Right cardiac atrium (tissue), 5 donors: ENCODE data around the gene RBKS. TPM values are rescaled to one million over a fixed set of nuclear protein-coding genes. Genes with fewer than 3 reads are reported as not detected.

Experiments used
- ATAC-seq, 2 donors: fragments of 200-7000 bp; cut with Tn5 transposase; one replicate each; pipeline versions ENCODE4 v1.8.0 to v1.9.1; 2020; ENCODE audit warnings: moderate library complexity in 2 of 2, mild to moderate bottlenecking in 1 of 2
- DNase-seq, 3 donors: peaks; one replicate each; pipeline ENCODE4 v3.0.0-alpha.2; 2020
- H3K27ac ChIP-seq: one replicate; pipeline ENCODE4 v1.5.1; 2013; ENCODE audit warnings: mild to moderate bottlenecking, low read length, control low read depth, moderate library complexity
- H3K27me3 ChIP-seq: one replicate; pipeline ENCODE4 v1.6.1; 2013; ENCODE audit not compliant: control insufficient read depth, insufficient read depth
- H3K4me1 ChIP-seq: one replicate; pipeline ENCODE4 v1.6.1; 2013; ENCODE audit warnings: low read length; ENCODE audit not compliant: control insufficient read depth, insufficient read depth
- H3K4me3 ChIP-seq: one replicate; pipeline ENCODE4 v1.5.1; 2013; ENCODE audit warnings: low read length, control low read depth
- H3K9me3 ChIP-seq: one replicate; pipeline ENCODE4 v1.6.1; 2013; ENCODE audit warnings: low read length; ENCODE audit not compliant: control insufficient read depth
- WGBS: extraction: QIAGEN DNeasy Blood & Tissue Kit; methylation state at CpG from one replicate; pipeline ENCODE4 v1.1.7; 2013; 5-methylcytosine and 5-hydroxymethylcytosine counted together
- intact Hi-C, 4 donors: fragments of 100-400 bp; cut with DNase I; formaldehyde crosslinking; loops; one replicate each; pipeline versions ENCODE4 v1.11.0 to v1.14.0; 2022 to 2023
- polyA plus RNA-seq: library from polyadenylated mRNA; stranded (reverse); fragments of 200-250 nt; gene quantifications from one replicate; pipeline ENCODE4 v1.2.3, GENCODE V29; 2013
- total RNA-seq, 4 donors: library from RNA; stranded (reverse); fragmentation: NEBNext Ultra II Directional; extraction: Animal tissue kit (Norgen Biotek cat#: 25700); gene quantifications; one replicate each; pipeline ENCODE4 v1.2.1, GENCODE V29; 2021
- donor health status: healthy with polysubstance abuse.
- donor health status: DM: no; HTN: yes; CAD: no.
- donor health status: DM: no; HTN: no; CAD: no.
- donor health status: DM: no; HTN: yes; CAD: no; lungs with severe emphysema.
- donor health status: DM: yes; HTN: yes; CAD: no.

The RBKS gene
- total and polyA plus RNA-seq, 5 donors: 1.4 to 3.9 (median 2.6) TPM

DNA sequence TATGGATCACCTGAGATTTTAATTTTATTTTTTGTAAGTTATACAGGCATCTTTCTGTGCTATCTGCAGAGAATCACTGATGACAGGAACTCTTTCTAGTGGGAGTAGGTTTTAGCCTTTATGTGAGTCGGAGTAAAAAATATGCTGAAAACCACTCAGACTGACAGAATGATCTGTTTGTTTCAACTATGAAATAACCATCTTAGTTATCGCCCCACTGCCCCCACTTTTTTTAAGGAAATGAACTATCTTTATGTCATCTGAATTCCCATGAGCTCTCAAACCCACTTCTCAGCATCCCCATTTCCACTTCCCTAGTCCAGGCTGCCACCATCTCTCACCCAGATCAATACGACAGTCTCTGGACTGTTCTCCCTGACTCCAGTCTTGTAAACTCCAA, 79.7 kb downstream of the RBKS start:
- Histone ChIP-seq H3K4me3 (no peak overlapping the region), H3K9me3 (no peaks in the 10 kb centered on the region), H3K27me3 (no peaks in the 10 kb centered on the region), H3K4me1 (no peaks in the 10 kb centered on the region), H3K27ac (no peak overlapping the region)
- ATAC-seq (no peak), DNase-seq (no peak)
- 85% methylated on average over 3 of the region's 3 CpGs for WGBS
- intact Hi-C loops: loop anchor here in 1 of 4 donors (10.0 kb wide), 1 partner anchor 96 kb away; no protein-coding TSS in a partner anchor

DNA sequence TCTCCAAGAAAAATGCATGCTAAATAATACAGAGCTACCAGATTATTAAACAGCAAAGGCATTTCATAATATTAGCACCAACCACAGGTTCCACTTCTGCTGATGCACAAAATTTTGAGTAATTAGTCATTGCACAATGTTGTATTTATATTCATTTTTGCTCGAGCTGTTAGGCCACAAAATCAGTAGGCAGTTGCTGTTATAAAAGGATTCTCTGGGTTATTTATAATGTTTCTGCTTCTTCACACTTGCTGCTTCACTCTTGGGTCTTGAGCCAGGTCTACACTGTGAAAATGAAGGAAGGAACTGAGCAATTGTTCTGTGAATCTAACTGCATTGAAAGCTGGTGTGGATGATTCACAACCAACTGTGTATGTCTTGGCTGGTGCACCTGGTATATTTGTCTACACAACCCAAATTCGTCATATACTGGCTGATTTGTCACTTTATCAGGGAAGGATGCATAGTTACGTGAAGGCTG, 80.4 kb downstream of the RBKS start:
- Histone ChIP-seq H3K27ac (no peak overlapping the region), H3K4me1 (no peaks in the 10 kb centered on the region), H3K27me3 (no peaks in the 10 kb centered on the region), H3K4me3 (no peak overlapping the region), H3K9me3 (no peaks in the 10 kb centered on the region)
- DNase-seq (no peak), ATAC-seq (no peak)
- 62% methylated on average over 3 of the region's 3 CpGs for WGBS
- intact Hi-C loops: loop anchor here in 1 of 4 donors (10.0 kb wide), 1 partner anchor 95 kb away; no protein-coding TSS in a partner anchor

GRCh38 chr2:27808984-27809383, 81.2 kb downstream of the RBKS start:
- intact Hi-C loops: no loop called here
- WGBS: 91% methylated on average over 3 of the region's 3 CpGs

DNA sequence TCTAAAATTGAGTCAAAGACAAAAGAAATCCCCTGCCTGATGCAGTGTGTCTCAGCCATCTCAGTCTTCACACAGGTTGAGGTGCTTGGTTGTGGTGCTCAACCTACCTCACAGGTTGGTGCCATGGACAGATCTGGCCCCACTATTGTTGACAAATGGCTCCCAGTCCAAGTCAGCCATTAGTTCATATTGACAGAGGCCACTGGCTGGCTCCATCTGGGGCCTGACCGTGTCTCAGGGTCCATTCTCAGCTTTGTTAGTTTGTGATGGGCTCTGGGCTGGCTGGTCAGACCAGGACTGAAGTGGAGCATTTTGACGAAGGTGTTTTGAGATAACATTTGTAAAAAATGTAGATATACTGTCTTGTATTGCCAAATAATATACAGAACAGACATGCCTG, 81.8 kb downstream of the RBKS start:
- WGBS: 83% methylated on average over 2 of the region's 2 CpGs
- no peaks in the 10 kb centered on the region for H3K9me3 ChIP-seq
- H3K27ac ChIP-seq: no peak overlapping the region
- H3K4me3 ChIP-seq: no peak overlapping the region
- ATAC-seq: no peak
- no peak for DNase-seq
- intact Hi-C loops: no loop called here
- H3K27me3 ChIP-seq: no peaks in the 10 kb centered on the region
- no peaks in the 10 kb centered on the region for H3K4me1 ChIP-seq

More at GRCh38 chr2:27808984-27809383, 81.2 kb downstream of the RBKS start:
- ATAC-seq (peak; percentile 54 to 66), DNase-seq (no peak)
- Histone ChIP-seq H3K27ac (no peak overlapping the region), H3K9me3 (no peaks in the 10 kb centered on the region), H3K4me1 (no peaks in the 10 kb centered on the region), H3K27me3 (no peaks in the 10 kb centered on the region), H3K4me3 (no peak overlapping the region)

GRCh38 chr2:27807476-27807875, 82.7 kb downstream of the RBKS start:
- no peak overlapping the region for H3K4me3 ChIP-seq
- H3K9me3 ChIP-seq: no peaks in the 10 kb centered on the region
- H3K27me3 ChIP-seq: no peaks in the 10 kb centered on the region
- peak in 1 of 3 donors; percentile 59 for DNase-seq
- no peak overlapping the region for H3K27ac ChIP-seq
- 73% methylated on average over 4 of the region's 4 CpGs for WGBS
- peak in 1 of 2 donors; percentile 49 for ATAC-seq
- no peaks in the 10 kb centered on the region for H3K4me1 ChIP-seq
- intact Hi-C loops: no loop called here

DNA sequence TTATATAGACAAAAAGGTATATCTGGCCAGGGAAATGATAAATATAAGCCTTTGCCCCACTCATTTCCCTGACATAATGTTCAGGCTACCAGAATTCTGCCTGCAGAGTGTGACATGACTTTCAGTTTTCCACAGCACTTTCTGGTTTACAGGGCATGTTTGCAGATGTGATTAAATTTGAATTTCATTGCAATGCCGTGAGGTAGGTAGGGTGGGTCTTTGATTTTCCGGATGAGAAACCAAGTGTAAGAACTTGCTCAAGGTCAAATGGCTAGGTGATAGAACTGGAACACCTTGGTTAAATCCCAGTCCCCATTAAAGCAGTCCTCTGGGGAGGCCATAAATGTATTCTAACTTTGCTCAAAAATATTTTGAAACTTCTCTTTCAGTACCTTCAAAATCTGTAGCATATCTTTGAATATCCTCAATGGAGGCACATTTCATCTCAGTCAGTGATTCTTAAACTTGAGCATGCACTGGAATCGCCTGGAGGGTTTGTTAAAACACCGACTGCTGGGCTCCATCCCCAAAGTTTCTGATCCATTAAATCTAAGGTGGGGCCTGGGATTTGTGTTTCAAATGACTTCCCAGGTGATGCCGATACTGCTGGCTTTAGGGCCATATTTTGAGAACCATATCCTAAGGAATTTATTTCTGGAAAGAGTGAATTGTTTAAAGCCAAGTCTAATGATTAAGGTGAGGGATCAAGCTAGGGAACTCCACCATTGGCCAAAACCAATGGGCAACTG, 83.7 kb downstream of the RBKS start:
- Histone ChIP-seq H3K4me3 (no peak overlapping the region), H3K4me1 (no peaks in the 10 kb centered on the region), H3K27me3 (no peaks in the 10 kb centered on the region), H3K27ac (no peak overlapping the region), H3K9me3 (no peaks in the 10 kb centered on the region)
- intact Hi-C loops: no loop called here
- 93% methylated on average over 5 of the region's 5 CpGs for WGBS
- no peak for DNase-seq
- ATAC-seq: no peak

GRCh38 chr2:27805180-27805579, 85.0 kb downstream of the RBKS start:
- 75% methylated on average over 3 of the region's 3 CpGs for WGBS
- no peaks in the 10 kb centered on the region for H3K27me3 ChIP-seq
- no peaks in the 10 kb centered on the region for H3K9me3 ChIP-seq
- peaks cover 5% of the 10 kb centered on the region for H3K4me1 ChIP-seq
- intact Hi-C loops: no loop called here
- H3K4me3 ChIP-seq: no peak overlapping the region
- ATAC-seq (no peak), DNase-seq (no peak)
- no peak overlapping the region for H3K27ac ChIP-seq

DNA sequence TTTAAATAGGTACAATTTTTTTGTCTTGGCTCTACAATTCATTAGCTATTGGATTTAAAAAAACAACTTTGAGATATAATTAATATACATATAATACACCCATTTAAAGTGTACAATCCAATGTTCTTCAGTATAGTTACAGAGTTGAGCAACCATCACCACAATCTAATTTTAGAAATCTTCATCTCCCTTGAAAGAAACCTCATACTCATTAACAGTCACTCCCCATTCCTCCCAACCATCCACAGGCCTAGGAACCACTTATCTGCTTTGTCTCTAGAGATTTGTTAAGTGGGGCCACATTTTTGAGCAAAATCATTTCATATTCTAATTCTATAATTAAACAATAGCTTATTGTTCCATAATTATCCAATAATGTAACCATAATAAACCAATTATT, 86.0 kb downstream of the RBKS start:
- intact Hi-C loops: no loop called here
- no peak for DNase-seq
- Histone ChIP-seq H3K27ac (no peak overlapping the region), H3K9me3 (no peaks in the 10 kb centered on the region), H3K4me3 (no peak overlapping the region), H3K4me1 (peaks cover 5% of the 10 kb centered on the region), H3K27me3 (no peaks in the 10 kb centered on the region)
- no peak for ATAC-seq

- Histone ChIP-seq H3K27ac (no peak overlapping the region), H3K4me3 (no peak overlapping the region), H3K27me3 (no peaks in the 10 kb centered on the region), H3K9me3 (no peaks in the 10 kb centered on the region), H3K4me1 (peaks cover 7% of the 10 kb centered on the region)
- WGBS: 93% methylated on average over 2 of the region's 2 CpGs
- DNase-seq: no peak
- no peak for ATAC-seq
- intact Hi-C loops: no loop called here
Observed at GRCh38 chr2:27803046-27803445, 87.1 kb downstream of the RBKS start.

GRCh38 chr2:27802547-27802946, 87.6 kb downstream of the RBKS start:
- Histone ChIP-seq H3K27me3 (no peaks in the 10 kb centered on the region), H3K9me3 (no peaks in the 10 kb centered on the region), H3K27ac (peak overlapping the region; percentile 61), H3K4me3 (no peak overlapping the region), H3K4me1 (peaks cover 9% of the 10 kb centered on the region)
- DNase-seq (peak in 1 of 3 donors; percentile 47), ATAC-seq (peak; percentile 50 to 68)
- WGBS: 77% methylated on average over 6 of the region's 6 CpGs
- intact Hi-C loops: no loop called here

DNA sequence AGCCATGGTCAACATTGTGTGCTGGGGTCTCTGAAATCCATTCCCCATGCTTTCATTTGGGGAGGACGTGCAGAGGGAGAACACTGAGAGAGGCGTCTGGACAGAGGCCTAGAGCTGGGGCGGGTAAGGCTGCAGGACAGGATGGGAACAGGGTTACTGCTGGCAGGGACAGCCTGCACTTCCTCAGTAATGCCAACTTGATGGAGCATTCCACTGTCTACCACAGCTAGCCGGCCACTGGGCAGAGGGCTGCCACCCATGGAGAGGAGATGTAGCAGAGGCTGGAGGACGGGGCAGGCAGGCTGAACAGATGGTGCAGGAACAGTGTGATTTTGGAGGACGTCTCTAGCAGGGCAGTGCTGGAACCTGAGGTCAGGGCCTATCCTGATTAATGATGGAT, 89.3 kb downstream of the RBKS start:
- intact Hi-C loops: no loop called here
- Histone ChIP-seq H3K27me3 (no peaks in the 10 kb centered on the region), H3K9me3 (no peaks in the 10 kb centered on the region), H3K4me1 (peaks cover 20% of the 10 kb centered on the region), H3K4me3 (no peak overlapping the region), H3K27ac (peak overlapping the region; percentile 65)
- 72% methylated on average over 6 of the region's 6 CpGs for WGBS
- DNase-seq (peak in 1 of 3 donors; percentile 56), ATAC-seq (peak in 1 of 2 donors; percentile 38)
